DOHH2 (cell line): ENCODE results near the gene PDHB.

ENCODE experiments used
- CTCF ChIP-seq: fragments of 200-600 bp; sonication (generic); IDR thresholded peaks from one replicate; pipeline ENCODE4 v1.5.1; 2014; ENCODE audit warnings: antibody characterized with exemption, mild to moderate bottlenecking, low read depth, low read length; ENCODE audit not compliant: poor library complexity, severe bottlenecking
- EZH2phosphoT487 ChIP-seq: fragments of 200-600 bp; sonication (generic); IDR thresholded peaks from 2 replicates; pipeline ENCODE4 v1.6.1; 2017; ENCODE audit warnings: borderline replicate concordance, mild to moderate bottlenecking, antibody characterized with exemption, low read length, moderate library complexity, mixed read lengths

- no peak for TF ChIP-seq CTCF
- no peak for TF ChIP-seq EZH2phosphoT487
Measured at GRCh38 chr3:58384381-58385090, 49.1 kb downstream of the PDHB start.
